Karpas-422 (cell line): ENCODE measurements around the gene MTIF3. TPM values are rescaled to one million over a fixed set of nuclear protein-coding genes. Genes with fewer than 3 reads are reported as not detected.

Experiments used
- DNase-seq: peaks from one replicate; pipeline ENCODE4 v3.0.0-alpha.2; 2015
- H2AFZ ChIP-seq: fragments of 200-600 bp; sonication (generic); 2 replicates; pipeline ENCODE4 v1.6.1; 2014; ENCODE audit warnings: antibody characterized with exemption, low read length, mixed read lengths
- H3K27ac ChIP-seq: fragments of 200-600 bp; sonication (generic); 2 replicates; pipeline ENCODE4 v1.5.1; 2014; ENCODE audit warnings: mild to moderate bottlenecking, low read length, moderate library complexity
- H3K27me3 ChIP-seq: fragments of 200-600 bp; sonication (generic); 2 replicates; pipeline ENCODE4 v1.6.1; 2014; ENCODE audit warnings: low read length, mixed read lengths
- H3K36me3 ChIP-seq: fragments of 200-600 bp; sonication (generic); 2 replicates; pipeline ENCODE4 v1.6.1; 2014; ENCODE audit warnings: low read length, mixed read lengths; ENCODE audit not compliant: insufficient read depth
- H3K4me1 ChIP-seq: fragments of 200-600 bp; sonication (generic); 2 replicates; pipeline ENCODE4 v1.6.1; 2014; ENCODE audit warnings: mild to moderate bottlenecking, low read length, mixed read lengths
- H3K4me2 ChIP-seq: fragments of 200-600 bp; sonication (generic); 2 replicates; pipeline ENCODE4 v1.6.1; 2014; ENCODE audit warnings: low read length, low read depth, mild to moderate bottlenecking; ENCODE audit not compliant: poor library complexity, severe bottlenecking
- H3K4me3 ChIP-seq: fragments of 200-600 bp; sonication (generic); 2 replicates; pipeline ENCODE4 v1.5.1; 2014; ENCODE audit warnings: mild to moderate bottlenecking, antibody characterized with exemption, low read length, mixed read lengths
- H3K79me2 ChIP-seq: fragments of 200-600 bp; sonication (generic); 2 replicates; pipeline ENCODE4 v1.6.1; 2014; ENCODE audit warnings: mild to moderate bottlenecking, low read length, mixed read lengths
- H3K9ac ChIP-seq: fragments of 200-600 bp; sonication (generic); 2 replicates; pipeline ENCODE4 v1.6.0; 2014; ENCODE audit warnings: low read length
- H3K9me2 ChIP-seq: fragments of 200-600 bp; sonication (generic), shearing (Covaris generic); replicated peaks from 2 replicates; pipeline ENCODE4 v1.6.0; 2014; ENCODE audit warnings: mild to moderate bottlenecking, low read length, moderate library complexity; ENCODE audit not compliant: insufficient read depth
- H3K9me3 ChIP-seq: fragments of 300-700, 200-600 bp; sonication (generic); 2 replicates; pipeline ENCODE4 v1.6.1; 2014; ENCODE audit warnings: low read length, mixed read lengths
- H4K20me1 ChIP-seq: fragments of 200-600 bp; sonication (generic); 2 replicates; pipeline ENCODE4 v1.6.1; 2014; ENCODE audit warnings: mild to moderate bottlenecking, antibody characterized with exemption, low read length, low read depth; ENCODE audit not compliant: insufficient read depth
- small RNA-seq: library from RNA; depleted of rRNA; stranded (forward); fragments of <200 nt; gene quantifications from one replicate; pipeline ENCODE3, GENCODE V24; 2014
- total RNA-seq: library from RNA; depleted of rRNA; stranded (reverse); fragments of >200 nt; shearing (Covaris generic); gene quantifications from 2 replicates; pipeline ENCODE4 v1.2.3, GENCODE V29; 2014; ENCODE audit warnings: low replicate concordance; rRNA removed

The MTIF3 gene
- total RNA-seq, 1 experiment from 2014 or later = 44.9 TPM

- Histone ChIP-seq H3K9me2 (no peaks in the 10 kb centered on the region), H4K20me1 (no peaks in the 10 kb centered on the region), H3K9me3 (no peaks in the 10 kb centered on the region), H3K27me3 (no peaks in the 10 kb centered on the region), H2AFZ (no peak overlapping the region), H3K27ac (no peak overlapping the region), H3K4me3 (no peak overlapping the region), H3K4me1 (peaks cover 18% of the 10 kb centered on the region), H3K4me2 (no peak overlapping the region), H3K36me3 (no peaks in the 10 kb centered on the region), H3K9ac (no peak overlapping the region), H3K79me2 (no peaks in the 10 kb centered on the region)
- DNase-seq = no peak
Measured at GRCh38 chr13:27391471-27391870, 58.9 kb downstream of the MTIF3 start.

- Histone ChIP-seq H3K36me3 (no peaks in the 10 kb centered on the region), H3K4me3 (no peak overlapping the region), H2AFZ (no peak overlapping the region), H4K20me1 (no peaks in the 10 kb centered on the region), H3K79me2 (no peaks in the 10 kb centered on the region), H3K27ac (no peak overlapping the region), H3K9me3 (no peaks in the 10 kb centered on the region), H3K9me2 (no peaks in the 10 kb centered on the region), H3K27me3 (no peaks in the 10 kb centered on the region), H3K9ac (no peak overlapping the region), H3K4me1 (peaks cover 4% of the 10 kb centered on the region), H3K4me2 (no peak overlapping the region)
- DNase-seq = no peak
Measured at GRCh38 chr13:27389891-27390290, 60.5 kb downstream of the MTIF3 start.

DNA sequence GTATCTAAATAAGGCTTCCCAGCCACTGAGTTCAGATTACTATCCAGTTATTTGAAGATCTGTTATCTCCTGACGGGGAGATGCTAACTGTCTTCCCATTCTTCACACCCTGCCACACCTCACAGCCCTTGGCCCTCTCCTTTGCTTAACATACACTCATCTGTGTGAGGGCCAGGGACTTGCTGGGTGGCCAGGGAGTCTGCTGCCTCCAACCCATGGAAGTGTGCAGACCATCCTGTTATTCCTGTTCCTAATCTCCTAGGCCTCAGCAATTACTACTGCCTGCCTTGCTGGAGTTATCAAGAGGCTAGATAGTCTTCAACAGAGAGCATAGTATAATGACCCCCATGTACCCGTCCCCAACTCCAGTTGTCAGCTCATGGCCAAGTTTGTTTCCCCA, 62.1 kb downstream of the MTIF3 start:
- Histone ChIP-seq H3K27me3 (no peaks in the 10 kb centered on the region), H3K79me2 (no peaks in the 10 kb centered on the region), H4K20me1 (no peaks in the 10 kb centered on the region), H3K9me3 (no peaks in the 10 kb centered on the region), H2AFZ (no peak overlapping the region), H3K27ac (no peak overlapping the region), H3K4me2 (no peak overlapping the region), H3K4me1 (no peaks in the 10 kb centered on the region), H3K4me3 (no peak overlapping the region), H3K36me3 (no peaks in the 10 kb centered on the region), H3K9ac (no peak overlapping the region), H3K9me2 (no peaks in the 10 kb centered on the region)
- no peak for DNase-seq

Small RNA genes within 50 kb of the gene (small RNA-seq; reads per million reads assigned to genes)
- gene RNU6-63P (not detected), gene RNY1P1 (not detected)

Other genes with a start within 250 kb of the MTIF3 start
- gene RPL21, start 199.0 kb downstream of the MTIF3 start, total RNA-seq = 695 and 1,354 TPM in 2 replicates
- 0.14 and 0.48 TPM in 2 replicates for gene RASL11A, start 179.7 kb downstream of the MTIF3 start, total RNA-seq
- gene GTF3A, start 25.9 kb downstream of the MTIF3 start, total RNA-seq = 357 and 373 TPM in 2 replicates
- gene LNX2, start 170.0 kb upstream of the MTIF3 start, total RNA-seq = 4.2 and 5.4 TPM in 2 replicates
- 156 and 161 TPM in 2 replicates for gene POLR1D, start 171.3 kb upstream of the MTIF3 start, total RNA-seq